Measurements from ENCODE around the gene MTA1. TPM values are rescaled to one million over a fixed set of nuclear protein-coding genes. Genes with fewer than 3 reads are reported as not detected.

Gene MTA1
- total RNA-seq, 1 donor from 2014 or later, result 118 TPM

DNA sequence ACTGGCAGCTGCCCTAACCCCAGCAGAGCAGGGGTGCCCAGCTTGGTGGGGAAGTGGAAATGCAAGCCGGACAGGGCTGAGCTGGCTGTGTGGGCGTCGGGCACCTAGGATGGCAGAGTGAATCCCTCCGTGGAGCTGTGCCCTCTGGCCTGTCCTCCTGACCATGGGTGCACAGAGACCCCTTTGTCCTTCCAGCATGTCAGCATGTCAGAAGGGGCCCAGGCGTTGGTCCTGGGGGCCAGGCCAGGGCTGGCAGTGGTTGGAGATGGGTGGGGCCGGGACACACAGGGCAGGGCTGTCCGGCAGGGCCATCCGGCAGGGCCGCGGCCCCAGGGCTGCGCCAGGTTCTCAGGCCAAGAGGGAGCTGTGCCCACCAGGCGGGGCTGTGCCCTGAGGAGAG is 30.1 kb upstream of the MTA1 start:
- intact Hi-C loops (cut with DNase I), result no loop called here
- TF ChIP-seq, protein P1, sequence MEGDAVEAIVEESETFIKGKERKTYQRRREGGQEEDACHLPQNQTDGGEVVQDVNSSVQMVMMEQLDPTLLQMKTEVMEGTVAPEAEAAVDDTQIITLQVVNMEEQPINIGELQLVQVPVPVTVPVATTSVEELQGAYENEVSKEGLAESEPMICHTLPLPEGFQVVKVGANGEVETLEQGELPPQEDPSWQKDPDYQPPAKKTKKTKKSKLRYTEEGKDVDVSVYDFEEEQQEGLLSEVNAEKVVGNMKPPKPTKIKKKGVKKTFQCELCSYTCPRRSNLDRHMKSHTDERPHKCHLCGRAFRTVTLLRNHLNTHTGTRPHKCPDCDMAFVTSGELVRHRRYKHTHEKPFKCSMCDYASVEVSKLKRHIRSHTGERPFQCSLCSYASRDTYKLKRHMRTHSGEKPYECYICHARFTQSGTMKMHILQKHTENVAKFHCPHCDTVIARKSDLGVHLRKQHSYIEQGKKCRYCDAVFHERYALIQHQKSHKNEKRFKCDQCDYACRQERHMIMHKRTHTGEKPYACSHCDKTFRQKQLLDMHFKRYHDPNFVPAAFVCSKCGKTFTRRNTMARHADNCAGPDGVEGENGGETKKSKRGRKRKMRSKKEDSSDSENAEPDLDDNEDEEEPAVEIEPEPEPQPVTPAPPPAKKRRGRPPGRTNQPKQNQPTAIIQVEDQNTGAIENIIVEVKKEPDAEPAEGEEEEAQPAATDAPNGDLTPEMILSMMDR (IDR thresholded peaks at IDR 0.05), result no peak
- peak overlapping the region; percentile 30 to 38 for H3K27ac ChIP-seq
- peaks cover 28 to 33% of the 10 kb centered on the region in 2 donors for H3K36me3 ChIP-seq
- no peaks in the 10 kb centered on the region for H3K27me3 ChIP-seq
- H3K4me3 ChIP-seq, result no peak overlapping the region
- no peaks in the 10 kb centered on the region for H3K4me1 ChIP-seq
- DNase-seq (ENCODE audit: low spot score in 2 of 2), result no peak
- no peaks in the 10 kb centered on the region for H3K9me3 ChIP-seq

DNA sequence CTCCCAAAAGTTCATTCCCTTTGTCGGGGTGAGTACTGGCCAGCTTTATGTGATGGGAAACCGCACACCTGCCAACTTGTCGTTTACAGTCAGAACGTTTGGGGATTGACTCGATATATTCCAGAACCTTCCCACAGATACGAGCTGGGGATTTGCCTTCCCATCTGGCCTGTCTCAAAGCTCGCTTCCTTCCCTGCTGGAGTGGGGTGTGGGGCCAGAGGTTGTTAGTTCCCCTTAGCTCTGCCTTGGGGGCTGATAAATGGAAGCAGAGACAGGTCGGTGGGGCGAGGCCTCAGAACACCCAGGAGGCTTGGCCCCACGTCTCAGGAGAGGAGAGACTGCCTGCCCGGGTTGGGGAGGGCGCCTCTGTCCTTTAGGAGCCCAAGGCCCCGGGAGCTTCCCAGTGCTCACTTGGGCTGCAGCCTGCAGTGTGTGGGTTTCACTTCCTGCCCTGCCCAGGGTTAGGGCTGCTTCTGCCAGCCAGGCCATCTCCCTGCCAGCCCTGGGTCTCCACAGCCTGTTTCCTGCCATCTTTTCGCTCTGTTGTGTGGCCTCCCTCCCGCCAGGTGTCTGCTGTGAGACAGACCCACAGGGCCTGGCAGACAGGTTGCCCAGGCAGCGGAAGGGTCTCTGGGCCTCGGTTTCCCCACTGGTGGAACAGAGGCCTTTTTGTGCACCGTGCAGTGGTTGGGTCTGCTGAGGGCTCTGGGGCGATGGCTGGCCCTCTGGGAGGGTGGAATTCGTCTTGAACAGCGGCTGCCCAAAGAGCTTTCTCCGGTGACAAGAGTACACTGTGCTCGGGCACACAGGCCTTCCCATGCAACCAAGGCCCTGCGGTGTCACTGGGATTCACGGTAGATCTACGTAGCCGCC is 29.4 kb upstream of the MTA1 start:
- intact Hi-C loops (cut with DNase I), result no loop called here
- peak overlapping the region; percentile 30 to 38 for H3K27ac ChIP-seq
- H3K9me3 ChIP-seq, result no peaks in the 10 kb centered on the region
- TF ChIP-seq, protein P1 (IDR thresholded peaks at IDR 0.05), result no peak
- H3K4me3 ChIP-seq, result no peak overlapping the region
- no peaks in the 10 kb centered on the region for H3K27me3 ChIP-seq
- H3K4me1 ChIP-seq, result no peaks in the 10 kb centered on the region
- H3K36me3 ChIP-seq, result peaks cover 26 to 30% of the 10 kb centered on the region in 2 donors
- DNase-seq (ENCODE audit: low spot score in 2 of 2), result no peak

DNA sequence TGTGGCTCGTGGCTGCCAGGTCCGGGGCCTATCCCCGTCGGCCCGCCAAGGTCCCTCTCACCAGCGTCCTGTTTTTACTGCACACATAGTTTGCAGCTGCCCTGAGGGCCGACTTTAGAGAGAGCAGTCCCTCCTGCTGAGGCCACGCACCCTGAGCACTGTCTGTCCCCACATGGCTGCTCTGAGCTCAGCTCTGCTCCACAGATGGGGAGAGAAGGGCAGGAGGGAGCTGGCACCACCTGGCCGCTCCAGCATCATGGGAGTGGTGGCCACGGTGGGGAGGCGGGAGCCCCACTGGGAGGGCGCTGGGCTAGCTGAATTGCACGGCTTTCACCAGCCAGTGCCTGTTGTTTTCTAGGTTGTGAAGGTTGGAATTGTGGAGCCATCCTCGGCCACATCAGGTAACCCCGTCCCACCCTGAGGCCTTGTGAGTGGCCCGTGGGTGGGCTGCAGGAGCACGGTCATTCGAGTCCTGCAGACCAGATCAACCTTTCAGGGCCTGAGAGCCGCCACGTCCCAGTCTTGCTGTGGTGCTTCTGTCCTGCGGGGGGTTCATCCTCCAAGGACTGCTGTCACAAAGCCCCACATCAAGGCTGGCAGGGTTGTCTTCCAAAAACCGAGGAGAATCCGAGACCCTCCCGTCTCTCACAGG is 28.7 kb upstream of the MTA1 start:
- DNase-seq (ENCODE audit: low spot score in 2 of 2), result no peak
- intact Hi-C loops (cut with DNase I), result no loop called here
- no peaks in the 10 kb centered on the region for H3K27me3 ChIP-seq
- TF ChIP-seq, protein P1 (IDR thresholded peaks at IDR 0.05), result no peak
- no peak overlapping the region for H3K27ac ChIP-seq
- no peaks in the 10 kb centered on the region for H3K9me3 ChIP-seq
- peaks cover 20 to 26% of the 10 kb centered on the region in 2 donors for H3K36me3 ChIP-seq
- H3K4me3 ChIP-seq, result no peak overlapping the region
- no peaks in the 10 kb centered on the region for H3K4me1 ChIP-seq

DNA sequence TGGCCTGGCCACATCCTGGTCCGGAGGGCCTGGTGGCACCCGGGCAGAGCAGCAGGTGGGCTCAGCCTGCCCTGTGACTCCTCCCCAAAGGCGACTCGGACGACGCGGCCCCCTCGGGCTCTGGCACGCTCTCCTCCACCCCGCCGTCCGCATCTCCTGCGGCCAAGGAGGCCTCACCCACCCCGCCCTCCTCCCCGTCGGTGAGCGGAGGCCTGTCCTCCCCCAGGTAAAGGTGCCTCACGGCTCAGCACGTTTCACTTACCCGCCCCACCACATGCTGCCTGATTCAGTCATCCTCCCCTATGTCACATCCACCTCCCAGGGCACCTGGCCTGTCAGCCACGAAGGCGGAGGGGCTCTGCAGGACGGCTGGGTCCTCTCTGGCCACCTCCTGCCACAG is 28.1 kb upstream of the MTA1 start:
- no peak overlapping the region for H3K4me3 ChIP-seq
- no peak overlapping the region for H3K27ac ChIP-seq
- TF ChIP-seq, protein P1 (IDR thresholded peaks at IDR 0.05), result no peak
- no peaks in the 10 kb centered on the region for H3K9me3 ChIP-seq
- no peaks in the 10 kb centered on the region for H3K4me1 ChIP-seq
- H3K36me3 ChIP-seq, result peaks cover 19 to 23% of the 10 kb centered on the region in 2 donors
- H3K27me3 ChIP-seq, result no peaks in the 10 kb centered on the region
- intact Hi-C loops (cut with DNase I), result no loop called here
- DNase-seq (ENCODE audit: low spot score in 2 of 2), result no peak

DNA sequence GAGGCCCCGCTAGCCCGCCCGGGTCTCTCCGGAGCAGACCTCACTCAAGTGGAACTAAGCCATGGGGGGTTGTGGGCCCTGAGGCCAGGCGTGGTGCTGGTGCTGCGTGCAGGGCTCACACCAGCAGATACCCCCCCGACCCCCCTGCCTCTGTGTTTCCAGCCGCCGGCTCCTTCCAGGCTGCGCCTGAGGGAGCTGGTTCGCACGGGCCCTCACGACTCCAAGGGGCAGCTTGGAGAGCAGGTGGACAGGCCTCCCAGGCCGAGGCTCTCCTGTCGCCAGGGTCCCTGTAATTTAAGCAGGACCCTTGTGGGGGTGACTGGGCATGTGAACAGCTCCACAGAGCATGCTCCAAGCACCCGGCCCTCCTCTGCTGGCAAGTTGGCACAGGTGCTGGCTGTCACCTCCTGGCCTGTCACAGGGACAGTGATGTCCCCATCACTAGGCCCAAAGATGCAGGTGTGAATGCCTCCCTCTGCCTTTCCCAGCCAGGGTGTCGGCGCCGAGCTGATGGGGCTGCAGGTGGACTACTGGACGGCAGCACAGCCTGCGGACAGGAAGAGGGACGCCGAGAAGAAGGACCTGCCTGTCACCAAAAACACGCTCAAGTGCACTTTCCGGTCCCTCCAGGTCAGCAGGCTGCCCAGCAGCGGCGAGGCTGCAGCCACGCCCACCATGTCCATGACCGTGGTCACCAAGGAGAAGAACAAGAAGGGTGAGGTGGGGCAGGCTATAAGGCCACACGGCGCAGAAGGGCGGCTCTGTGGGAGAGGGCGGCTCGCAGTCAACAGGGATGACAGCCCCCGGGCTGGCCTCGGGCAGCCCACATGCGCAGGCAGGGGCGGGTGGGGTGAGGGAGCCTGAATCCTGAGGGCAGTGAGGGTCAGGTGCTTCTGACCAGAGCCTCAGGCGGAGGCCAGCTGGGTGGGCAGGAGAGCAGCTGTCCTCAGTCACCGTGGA is 27.2 kb upstream of the MTA1 start:
- intact Hi-C loops (cut with DNase I), result no loop called here
- Histone ChIP-seq H3K27ac (no peak overlapping the region), H3K4me3 (no peak overlapping the region), H3K27me3 (no peaks in the 10 kb centered on the region), H3K9me3 (no peaks in the 10 kb centered on the region), H3K36me3 (peaks cover 11 to 16% of the 10 kb centered on the region in 2 donors), H3K4me1 (no peaks in the 10 kb centered on the region)
- TF ChIP-seq, protein P1 (IDR thresholded peaks at IDR 0.05), result no peak
- DNase-seq (ENCODE audit: low spot score in 2 of 2), result no peak
